H9 (cell line): ENCODE results near the gene TMEM245. TPM values are rescaled to one million over a fixed set of nuclear protein-coding genes. Genes with fewer than 3 reads are reported as not detected.

Experiments used
- DNase-seq: peaks from one replicate; pipeline ENCODE4 v3.0.0-alpha.2; 2017
- H2AFZ ChIP-seq: one replicate; pipeline ENCODE4 v1.6.1; 2013; ENCODE audit warnings: mild to moderate bottlenecking, low read length, control low read depth, moderate library complexity
- H2AK5ac ChIP-seq: 2 replicates; pipeline ENCODE4 v1.6.1; 2013; ENCODE audit warnings: low read length, control low read depth, mixed read lengths; ENCODE audit not compliant: insufficient read length
- H2BK120ac ChIP-seq: one replicate; pipeline ENCODE4 v1.6.1; 2013; ENCODE audit warnings: low read depth, mild to moderate bottlenecking, low read length, control low read depth, inconsistent platforms; ENCODE audit not compliant: poor library complexity, severe bottlenecking
- H2BK12ac ChIP-seq: 2 replicates; pipeline ENCODE4 v1.6.1; 2013; ENCODE audit warnings: low read length, control low read depth, mixed read lengths, low read depth; ENCODE audit not compliant: insufficient read length
- H2BK15ac ChIP-seq: 2 replicates; pipeline ENCODE4 v1.6.1; 2013; ENCODE audit warnings: low read depth, low read length, control low read depth
- H2BK20ac ChIP-seq: one replicate; pipeline ENCODE4 v1.6.1; 2013; ENCODE audit warnings: low read depth, mild to moderate bottlenecking, low read length, control low read depth, inconsistent platforms; ENCODE audit not compliant: poor library complexity, severe bottlenecking
- H2BK5ac ChIP-seq: 2 replicates; pipeline ENCODE4 v1.6.1; 2013; ENCODE audit warnings: low read length, control low read depth, mixed read lengths; ENCODE audit not compliant: insufficient read length
- H3K14ac ChIP-seq: 2 replicates; pipeline ENCODE4 v1.6.1; 2013; ENCODE audit warnings: low read length, control low read depth; ENCODE audit not compliant: insufficient read depth
- H3K18ac ChIP-seq: 2 replicates; pipeline ENCODE4 v1.6.1; 2013; ENCODE audit warnings: low read depth, mild to moderate bottlenecking, mixed read lengths, low read length, control low read depth; ENCODE audit not compliant: insufficient read length
- H3K23ac ChIP-seq: 2 replicates; pipeline ENCODE4 v1.6.1; 2013; ENCODE audit warnings: low read length, control low read depth, mixed read lengths, low read depth; ENCODE audit not compliant: insufficient read length
- H3K23me2 ChIP-seq: 2 replicates; pipeline ENCODE4 v1.6.1; 2013; ENCODE audit warnings: low read depth, mild to moderate bottlenecking, mixed read lengths, low read length, control low read depth; ENCODE audit not compliant: insufficient read length, poor library complexity, severe bottlenecking
- H3K27ac ChIP-seq: 2 replicates; pipeline ENCODE4 v1.5.1; 2013; ENCODE audit warnings: low read length, control low read depth, mixed read lengths, low read depth; ENCODE audit not compliant: insufficient read length
- H3K27me3 ChIP-seq: 2 replicates; pipeline ENCODE4 v1.6.1; 2013; ENCODE audit warnings: low read length, control low read depth, inconsistent platforms; ENCODE audit not compliant: insufficient read depth
- H3K4ac ChIP-seq: 2 replicates; pipeline ENCODE4 v1.6.1; 2013; ENCODE audit warnings: low read depth, mild to moderate bottlenecking, control low read depth, inconsistent platforms, low read length, moderate library complexity
- H3K4me1 ChIP-seq: 2 replicates; pipeline ENCODE4 v1.6.1; 2013; ENCODE audit warnings: low read length, control low read depth, inconsistent platforms; ENCODE audit not compliant: insufficient read depth
- H3K4me2 ChIP-seq: 2 replicates; pipeline ENCODE4 v1.6.1; 2013; ENCODE audit warnings: low read length, control low read depth, mixed read lengths; ENCODE audit not compliant: insufficient read length, insufficient read depth
- H3K56ac ChIP-seq: 2 replicates; pipeline ENCODE4 v1.6.1; 2013; ENCODE audit warnings: low read depth, mild to moderate bottlenecking, mixed read lengths, low read length, control low read depth; ENCODE audit not compliant: insufficient read length
- H3K79me1 ChIP-seq: 2 replicates; pipeline ENCODE4 v1.6.1; 2013; ENCODE audit warnings: low read depth, mild to moderate bottlenecking, moderate library complexity, low read length, control low read depth, inconsistent platforms; ENCODE audit not compliant: insufficient read depth, poor library complexity, severe bottlenecking
- H3K79me2 ChIP-seq: 2 replicates; pipeline ENCODE4 v1.6.1; 2013; ENCODE audit warnings: low read length, control low read depth, inconsistent platforms; ENCODE audit not compliant: insufficient read depth
- H3K9ac ChIP-seq: 2 replicates; pipeline ENCODE4 v1.6.1; 2013; ENCODE audit warnings: low read length, control low read depth, mixed read lengths; ENCODE audit not compliant: insufficient read length; ENCODE audit errors: extremely low read depth
- H3K9me3 ChIP-seq: one replicate; pipeline ENCODE4 v1.6.1; 2013; ENCODE audit warnings: low read depth, low read length, inconsistent platforms; ENCODE audit not compliant: control insufficient read depth
- H3T11ph ChIP-seq: one replicate; pipeline ENCODE4 v1.6.1; 2013; ENCODE audit warnings: mild to moderate bottlenecking, low read length, control low read depth, inconsistent platforms
- H4K20me1 ChIP-seq: one replicate; pipeline ENCODE4 v1.6.1; 2013; ENCODE audit not compliant: control insufficient read depth, insufficient read length, insufficient read depth
- H4K5ac ChIP-seq: 2 replicates; pipeline ENCODE4 v1.6.1; 2013; ENCODE audit warnings: low read depth, mild to moderate bottlenecking, mixed read lengths, low read length, control low read depth; ENCODE audit not compliant: insufficient read length
- H4K8ac ChIP-seq: replicated peaks from 2 replicates; pipeline ENCODE4 v1.6.1; 2013; ENCODE audit warnings: low read length, control low read depth, mixed read lengths, low read depth; ENCODE audit not compliant: insufficient read length
- H4K91ac ChIP-seq: 2 replicates; pipeline ENCODE4 v1.6.1; 2013; ENCODE audit warnings: low read depth, mild to moderate bottlenecking, moderate library complexity, mixed read lengths, low read length, control low read depth; ENCODE audit not compliant: insufficient read length
- H3K27ac Mint-ChIP-seq, 3 experiments: 2 replicates in 2 of 3; 3 replicates in 1 of 3; pipeline ENCODE4 v1.8.0; 2020 to 2021; ENCODE audit warnings: mixed read lengths in 3 of 3, mild to moderate bottlenecking in 1 of 3, moderate library complexity in 1 of 3
- H3K27me3 Mint-ChIP-seq: 2 replicates; pipeline ENCODE4 v1.8.0; 2021; ENCODE audit warnings: low read depth, mild to moderate bottlenecking, moderate library complexity, mixed read lengths
- H3K36me3 Mint-ChIP-seq, 3 experiments: 2 replicates in 2 of 3; 3 replicates in 1 of 3; pipeline ENCODE4 v1.8.0; 2020 to 2021; ENCODE audit warnings: low read depth in 3 of 3, mixed read lengths in 3 of 3; ENCODE audit not compliant: insufficient read depth in 1 of 3
- H3K4me1 Mint-ChIP-seq, 2 experiments: 2 replicates each; pipeline ENCODE4 v1.8.0; 2020; ENCODE audit warnings: mixed read lengths in 2 of 2
- H3K4me3 Mint-ChIP-seq, 2 experiments: 2 replicates in 1 of 2; 3 replicates in 1 of 2; pipeline ENCODE4 v1.8.0; 2020 to 2021; ENCODE audit warnings: mild to moderate bottlenecking in 2 of 2, mixed read lengths in 2 of 2, moderate library complexity in 1 of 2
- H3K9me3 Mint-ChIP-seq, 2 experiments: 2 replicates in 1 of 2; 3 replicates in 1 of 2; pipeline ENCODE4 v1.8.0; 2020; ENCODE audit warnings: mild to moderate bottlenecking in 2 of 2, mixed read lengths in 2 of 2, moderate library complexity in 1 of 2
- WGBS: extraction: QIAGEN DNeasy Blood & Tissue Kit; methylation state at CpG from one replicate; pipeline ENCODE4 v1.1.7; 2013; ENCODE audit warnings: missing lambda C conversion rate, low lambda C conversion rate, mixed read lengths; ENCODE audit not compliant: insufficient read length; ENCODE audit errors: extremely low coverage; 5-methylcytosine and 5-hydroxymethylcytosine counted together
- total RNA-seq: library from RNA; stranded (reverse); gene quantifications from 2 replicates; pipeline ENCODE4 v1.2.1, GENCODE V29; 2021
- TF ChIP-seq, protein P1 (sequence below): fragments of 200-600 bp; sonication (generic); conservative IDR thresholded peaks from 3 replicates; pipeline ENCODE4 v1.8.0; 2021; ENCODE audit warnings: antibody characterized with exemption, mild to moderate bottlenecking

The TMEM245 gene
- total RNA-seq, 1 experiment from 2014 or later, result 37.9 TPM

DNA sequence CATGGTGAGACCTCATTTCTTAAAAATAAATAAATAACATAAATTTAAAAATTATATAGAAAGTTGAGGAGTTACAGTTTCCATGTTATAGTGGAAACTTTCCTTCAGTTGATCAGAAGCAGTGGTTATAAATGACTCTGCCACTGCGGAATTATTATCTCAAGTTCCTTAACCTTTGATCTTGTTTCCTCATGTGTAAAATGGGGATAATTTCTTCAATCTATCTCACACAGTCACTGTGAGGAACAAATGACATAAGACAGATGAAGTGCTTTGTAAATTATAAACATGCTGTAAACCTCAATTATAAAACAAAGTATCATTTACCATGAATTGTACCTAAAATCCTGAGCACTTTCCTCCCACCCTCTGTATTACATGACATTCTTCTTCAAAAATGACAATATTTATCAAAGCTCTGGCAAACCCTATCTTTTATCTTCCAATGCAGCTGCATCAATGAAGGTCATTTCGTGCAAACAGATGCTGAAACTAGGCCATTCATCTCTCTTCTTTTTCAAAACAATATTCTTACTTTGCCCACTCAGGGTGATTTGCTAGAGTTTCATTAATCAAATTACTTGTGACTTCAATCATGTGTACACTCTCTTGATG is 46.8 kb downstream of the TMEM245 start:
- Histone ChIP-seq H3K9me3 (no peaks in the 10 kb centered on the region), H3K23me2 (no peaks in the 10 kb centered on the region), H3K27me3 (no peaks in the 10 kb centered on the region), H2BK12ac (no peak overlapping the region), H4K8ac (no peak overlapping the region), H3K56ac (no peak overlapping the region), H3K18ac (no peak overlapping the region), H2BK20ac (no peak overlapping the region), H3K4me1 (no peaks in the 10 kb centered on the region), H3K4ac (no peak overlapping the region), H3K27ac (no peak overlapping the region), H4K20me1 (no peaks in the 10 kb centered on the region), H3K9ac (no peak overlapping the region), H2BK15ac (no peak overlapping the region), H2AK5ac (no peak overlapping the region), H3K14ac (no peak overlapping the region), H3T11ph (no peak overlapping the region), H2BK5ac (no peak overlapping the region), H2AFZ (no peak overlapping the region), H4K5ac (no peak overlapping the region), H2BK120ac (no peak overlapping the region), H4K91ac (no peak overlapping the region), H3K79me2 (no peaks in the 10 kb centered on the region), H3K4me2 (no peak overlapping the region), H3K23ac (no peak overlapping the region), H3K79me1 (no peaks in the 10 kb centered on the region)
- Mint-ChIP-seq H3K27ac (no peak overlapping the region), H3K27me3 (no peaks in the 10 kb centered on the region), H3K9me3 (no peaks in the 10 kb centered on the region), H3K4me1 (no peaks in the 10 kb centered on the region), H3K4me3 (no peak overlapping the region), H3K36me3 (peaks cover 8 to 41% (median 18%) of the 10 kb centered on the region in 3 experiments; a peak in 6 of 7 replicates)
- TF ChIP-seq, protein P1, sequence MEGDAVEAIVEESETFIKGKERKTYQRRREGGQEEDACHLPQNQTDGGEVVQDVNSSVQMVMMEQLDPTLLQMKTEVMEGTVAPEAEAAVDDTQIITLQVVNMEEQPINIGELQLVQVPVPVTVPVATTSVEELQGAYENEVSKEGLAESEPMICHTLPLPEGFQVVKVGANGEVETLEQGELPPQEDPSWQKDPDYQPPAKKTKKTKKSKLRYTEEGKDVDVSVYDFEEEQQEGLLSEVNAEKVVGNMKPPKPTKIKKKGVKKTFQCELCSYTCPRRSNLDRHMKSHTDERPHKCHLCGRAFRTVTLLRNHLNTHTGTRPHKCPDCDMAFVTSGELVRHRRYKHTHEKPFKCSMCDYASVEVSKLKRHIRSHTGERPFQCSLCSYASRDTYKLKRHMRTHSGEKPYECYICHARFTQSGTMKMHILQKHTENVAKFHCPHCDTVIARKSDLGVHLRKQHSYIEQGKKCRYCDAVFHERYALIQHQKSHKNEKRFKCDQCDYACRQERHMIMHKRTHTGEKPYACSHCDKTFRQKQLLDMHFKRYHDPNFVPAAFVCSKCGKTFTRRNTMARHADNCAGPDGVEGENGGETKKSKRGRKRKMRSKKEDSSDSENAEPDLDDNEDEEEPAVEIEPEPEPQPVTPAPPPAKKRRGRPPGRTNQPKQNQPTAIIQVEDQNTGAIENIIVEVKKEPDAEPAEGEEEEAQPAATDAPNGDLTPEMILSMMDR, result no peak
- no CpG with 5 or more reads among the region's 2 CpGs for WGBS
- DNase-seq, result no peak
